Gastrocnemius medialis (tissue), 4 donors: Measurements from ENCODE around the gene SRGAP1.

Source experiments
- CTCF ChIP-seq, 5 experiments: fragments of 450-650 bp in 3 of 5; fragments of 200-600 bp in 2 of 5; sonication (generic) in 2 of 5; IDR thresholded peaks in 4 of 5; conservative IDR thresholded peaks in 1 of 5; 1 replicate in 4 of 5; 2 replicates in 1 of 5; pipeline ENCODE4 v1.5.1; 2016 to 2019; ENCODE audit warnings: antibody characterized with exemption in 5 of 5, mild to moderate bottlenecking in 3 of 5, moderate library complexity in 3 of 5
- POLR2A ChIP-seq, 2 donors: fragments of 450-650 bp; IDR thresholded peaks; one replicate each; pipeline ENCODE4 v1.6.1; 2017; ENCODE audit warnings: antibody characterized with exemption in 2 of 2, mild to moderate bottlenecking in 2 of 2, moderate library complexity in 2 of 2

DNA sequence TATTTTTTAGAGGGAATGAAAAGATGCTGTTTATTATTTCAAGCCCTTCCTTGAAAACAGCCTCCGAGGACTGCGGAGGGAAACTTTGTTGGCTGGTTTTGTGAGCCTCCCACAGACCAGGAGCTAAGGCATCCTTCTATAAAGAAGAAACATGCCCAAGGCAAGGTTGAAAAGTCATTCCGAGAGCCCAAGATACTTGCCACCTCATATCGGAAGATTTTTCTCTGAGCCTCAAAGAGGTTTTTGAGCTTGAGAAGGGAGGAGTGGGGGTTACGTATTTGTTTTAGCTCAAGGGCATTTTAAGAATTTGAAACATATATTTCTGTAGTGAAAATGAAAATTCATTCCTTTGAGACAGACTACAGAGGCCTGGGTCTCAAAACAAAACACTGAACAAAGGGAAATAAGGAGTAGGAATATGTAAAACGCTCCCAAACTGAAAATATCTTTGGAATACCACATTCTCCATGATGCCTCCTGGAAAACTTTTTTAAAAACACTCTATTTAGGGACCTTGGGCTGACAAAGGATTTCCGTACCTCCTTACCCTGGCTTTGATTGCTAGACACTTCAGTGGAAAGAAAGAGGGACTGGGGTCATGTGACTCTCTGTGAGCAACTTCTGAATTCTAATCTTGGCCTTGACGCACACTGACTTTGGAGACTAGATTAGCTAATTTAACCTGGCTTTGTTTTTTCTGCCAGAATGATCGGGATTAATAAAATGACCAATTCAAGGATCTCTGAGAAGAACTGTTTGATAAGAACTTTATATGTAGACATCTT lies 180.9 kb downstream of the SRGAP1 start:
- TF ChIP-seq POLR2A (IDR thresholded peaks at IDR 0.05) (no peak), CTCF (IDR thresholded peaks at IDR 0.05 in 4 of 5, conservative IDR thresholded peaks at IDR 0.05 in 1 of 5) (no peak)
